ENCODE data around the gene SMARCD3. TPM values are rescaled to one million over a fixed set of nuclear protein-coding genes. Genes with fewer than 3 reads are reported as not detected.

Gene SMARCD3
- total and polyA plus RNA-seq, 9 of the 15 experiments (the other 6 are each of a cell fraction or from before 2014, with no cell fraction given): 0.43 to 3.6 (median 2.6) TPM

GRCh38 chr7:151245360-151246101 lies 3.0 kb downstream of the SMARCD3 start:
- POLR2A ChIA-PET: interaction anchor here (1.1 to 2.5 kb wide), 4 partner anchors 9 to 26 kb away, joined by 3 to 13 read pairs (median 8); partner anchors contain the start of gene ABCF2
- Histone ChIP-seq H3K9ac (ENCODE audit: insufficient read depth in 1 of 2, low read depth in 2 of 2, low read length in 2 of 2) (peak overlapping the region in 1 of 2 experiments; percentile 39; a peak in 2 of 4 replicates), H3K4me2 (ENCODE audit: insufficient read depth, low read length) (0 out of 2 replicates have a peak overlapping the region, but pooled peaks have one; percentile 6), H3K36me3 (ENCODE audit: control insufficient read depth, insufficient read depth, low read length) (no peaks in the 10 kb centered on the region), H3K27ac (ENCODE audit: extremely low read depth, low read depth, low read length) (no peak overlapping the region), H3K79me2 (ENCODE audit: control insufficient read depth, insufficient read depth, low read length) (no peaks in the 10 kb centered on the region), H3K9me3 (replicated peaks; ENCODE audit: control insufficient read depth, insufficient read depth, low read depth, low read length) (no peaks in the 10 kb centered on the region), H2AFZ (ENCODE audit: low read depth, low read length) (peak overlapping the region; percentile 16; the same call in 1 of the 2 replicates), H3K27me3 (ENCODE audit: control insufficient read depth in 2 of 2, insufficient read depth in 2 of 2, low read length in 2 of 2) (peaks cover 0 to 29% of the 10 kb centered on the region in 2 experiments; a peak in 3 of 5 replicates), H3K9me1 (ENCODE audit: control insufficient read depth, insufficient read depth, low read length) (peaks cover 8% of the 10 kb centered on the region), H3K4me3 (0 out of 2 replicates have a peak overlapping the region, but pooled peaks have one; percentile 15), H3K4me1 (replicated peaks in 1 of 2; ENCODE audit: control insufficient read depth in 2 of 2, insufficient read depth in 2 of 2, low read length in 2 of 2) (peaks cover 30 to 68% of the 10 kb centered on the region in 2 experiments), H4K20me1 (replicated peaks; ENCODE audit: control insufficient read depth, insufficient read depth, low read length) (peaks cover 31% of the 10 kb centered on the region)
- CTCF ChIA-PET (ENCODE audit: low intra/inter-chr PET ratio): interaction anchor here (0.5 to 3.6 kb wide), 11 partner anchors 41 to 801 kb away, joined by 3 to 32 read pairs (median 5); no protein-coding TSS in a partner anchor
- FAIRE-seq: no peak
- WGBS (ENCODE audit: insufficient coverage, low coverage, missing lambda C conversion rate): 15% methylated on average over 47 of the region's 60 CpGs
- ATAC-seq: peak; percentile 73
- intact Hi-C loops (cut with micrococcal nuclease): loop anchor here (2.0 kb wide), 2 partner anchors 19 to 57 kb away; partner anchors contain the start of gene ABCF2
- BruUV-seq (replicated peaks): no TSS peak
- in situ Hi-C loops (cut with MboI): no loop called here
- DNase-seq (ENCODE audit: extremely low read depth in 1 of 4, low spot score in 3 of 4): peak; percentile 59 to 97 (median 94)
- TF ChIP-seq RB1 (IDR thresholded peaks at IDR 0.05; ENCODE audit: low read depth): peak; percentile 81
- TF ChIP-seq ESRRA (IDR thresholded peaks at IDR 0.05; ENCODE audit: borderline replicate concordance, low read depth): peak; percentile 94
- peak in 1 of 3 experiments; percentile 20 for TF ChIP-seq YY1 (IDR thresholded peaks at IDR 0.05; ENCODE audit: borderline replicate concordance in 1 of 3, control insufficient read depth in 1 of 3, extremely low read depth in 1 of 3, insufficient read depth in 3 of 3, insufficient read length in 1 of 3, insufficient replicate concordance in 2 of 3, low read depth in 1 of 3, low read length in 2 of 3)
- no peak for TF ChIP-seq ZBED1 (IDR thresholded peaks at IDR 0.05)
- TF ChIP-seq MCM3 (IDR thresholded peaks at IDR 0.05): no peak
- TF ChIP-seq ESRRB (CRISPR knock-in tag; IDR thresholded peaks at IDR 0.05; ENCODE audit: borderline replicate concordance): no peak
- peak; percentile 93 for TF ChIP-seq ZBTB7A (IDR thresholded peaks at IDR 0.05; ENCODE audit: borderline replicate concordance, control insufficient read depth, low read depth, low read length)
- peak; percentile 46; the same call in 1 of the 2 replicates for TF ChIP-seq ZBTB33 (CRISPR knock-in tag; IDR thresholded peaks at IDR 0.05)
- no peak for TF ChIP-seq ZNF639 (CRISPR knock-in tag; conservative IDR thresholded peaks at IDR 0.05 in 1 of 2, IDR thresholded peaks at IDR 0.05 in 1 of 2)
- TF ChIP-seq TOE1 (IDR thresholded peaks at IDR 0.05; ENCODE audit: borderline replicate concordance): no peak
- TF ChIP-seq TOE1 (CRISPR knock-in tag; IDR thresholded peaks at IDR 0.05; ENCODE audit: borderline replicate concordance, low read depth): no peak
- TF ChIP-seq FOXA3 (CRISPR knock-in tag; conservative IDR thresholded peaks at IDR 0.05 in 1 of 2, IDR thresholded peaks at IDR 0.05 in 1 of 2): no peak
- no peak for TF ChIP-seq RFX5 (IDR thresholded peaks at IDR 0.05; ENCODE audit: low read depth, low read length)
- TF ChIP-seq SIN3A (IDR thresholded peaks at IDR 0.05; ENCODE audit: borderline replicate concordance in 2 of 2, control insufficient read depth in 1 of 2, low read depth in 2 of 2, low read length in 2 of 2): no peak
- TF ChIP-seq POLR2A (conservative IDR thresholded peaks at IDR 0.05): no peak
- no peak for TF ChIP-seq TCF3 (CRISPR knock-in tag; IDR thresholded peaks at IDR 0.05)

Measured in K562 (cell line).